Measurements from ENCODE around the gene MEPCE.

DNA sequence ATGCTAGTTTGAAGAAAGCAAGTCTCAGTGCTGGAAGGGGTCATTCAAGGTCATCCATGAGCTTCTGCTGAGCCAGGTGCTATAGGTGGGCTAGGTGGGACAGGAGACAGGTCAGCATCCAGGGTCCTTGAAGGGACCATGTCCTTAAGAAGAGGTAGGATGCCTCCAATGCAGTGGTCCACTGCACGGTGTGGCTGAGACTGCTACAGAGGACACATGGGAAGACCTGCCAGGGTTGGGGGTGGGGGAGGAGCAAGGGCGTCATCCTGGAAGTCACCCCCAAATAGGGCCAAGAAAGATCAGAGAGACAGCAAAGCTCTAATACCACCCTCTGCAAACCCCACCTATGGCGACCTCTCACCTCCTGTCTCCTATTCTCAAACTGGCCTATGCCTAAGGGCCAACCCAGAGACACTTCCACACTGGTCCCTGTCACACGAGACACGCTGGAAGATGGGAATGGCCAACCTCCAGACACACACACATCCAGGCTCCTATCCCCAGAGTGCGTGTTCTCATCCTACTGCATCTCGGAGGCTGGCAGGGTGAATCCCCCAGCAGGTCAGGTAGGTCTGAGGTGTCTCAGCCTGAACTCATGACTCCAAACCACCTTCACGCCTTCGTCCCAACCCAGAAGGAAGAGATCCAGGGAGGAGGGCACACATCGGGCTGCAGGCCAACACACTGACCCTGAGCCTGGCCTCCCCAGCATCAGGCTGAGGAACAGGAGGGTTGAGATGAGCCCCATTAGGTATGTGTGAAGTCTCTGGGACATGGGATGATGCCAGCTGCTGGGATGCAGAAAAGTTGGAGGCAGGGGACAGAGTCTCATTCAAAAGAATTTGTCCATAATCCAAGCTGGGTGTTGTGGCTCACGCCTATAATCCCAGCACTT is 12.3 kb downstream of the MEPCE start:
- TF ChIP-seq, protein P1, sequence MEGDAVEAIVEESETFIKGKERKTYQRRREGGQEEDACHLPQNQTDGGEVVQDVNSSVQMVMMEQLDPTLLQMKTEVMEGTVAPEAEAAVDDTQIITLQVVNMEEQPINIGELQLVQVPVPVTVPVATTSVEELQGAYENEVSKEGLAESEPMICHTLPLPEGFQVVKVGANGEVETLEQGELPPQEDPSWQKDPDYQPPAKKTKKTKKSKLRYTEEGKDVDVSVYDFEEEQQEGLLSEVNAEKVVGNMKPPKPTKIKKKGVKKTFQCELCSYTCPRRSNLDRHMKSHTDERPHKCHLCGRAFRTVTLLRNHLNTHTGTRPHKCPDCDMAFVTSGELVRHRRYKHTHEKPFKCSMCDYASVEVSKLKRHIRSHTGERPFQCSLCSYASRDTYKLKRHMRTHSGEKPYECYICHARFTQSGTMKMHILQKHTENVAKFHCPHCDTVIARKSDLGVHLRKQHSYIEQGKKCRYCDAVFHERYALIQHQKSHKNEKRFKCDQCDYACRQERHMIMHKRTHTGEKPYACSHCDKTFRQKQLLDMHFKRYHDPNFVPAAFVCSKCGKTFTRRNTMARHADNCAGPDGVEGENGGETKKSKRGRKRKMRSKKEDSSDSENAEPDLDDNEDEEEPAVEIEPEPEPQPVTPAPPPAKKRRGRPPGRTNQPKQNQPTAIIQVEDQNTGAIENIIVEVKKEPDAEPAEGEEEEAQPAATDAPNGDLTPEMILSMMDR (IDR thresholded peaks at IDR 0.05), result no peak
- no peak for TF ChIP-seq POLR2A (IDR thresholded peaks at IDR 0.05)

Data from body of pancreas (tissue), 4 donors.